ENCODE measurements around the gene ANKEF1. TPM values are rescaled to one million over a fixed set of nuclear protein-coding genes. Genes with fewer than 3 reads are reported as not detected.
"Not testable (repeated sequence)": the region's sequence is repeated elsewhere in the genome, so short reads cannot be mapped to it uniquely, and the experiment has no call there.

Gene ANKEF1
- total RNA-seq, 2 experiments from 2014 or later: 1.1 to 6.4 TPM

DNA sequence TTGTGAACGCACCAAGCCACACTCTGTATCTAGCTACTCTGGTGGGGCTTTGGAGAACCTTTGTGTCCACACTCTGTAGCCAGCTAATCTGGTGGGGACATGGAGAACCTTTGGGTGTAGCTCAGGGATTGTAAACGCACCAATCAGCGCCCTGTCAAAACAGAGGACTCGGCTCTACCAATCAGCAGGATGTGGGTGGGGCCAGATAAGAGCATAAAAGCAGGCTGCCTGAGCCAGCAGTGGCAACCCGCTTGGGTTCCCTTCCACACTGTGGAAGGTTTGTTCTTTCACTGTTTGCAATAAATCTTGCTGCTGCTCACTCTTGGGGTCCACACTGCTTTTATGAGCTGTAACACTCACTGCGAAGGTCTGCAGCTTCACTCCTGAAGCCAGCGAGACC, 2.5 kb upstream of the ANKEF1 start:
- intact Hi-C loops (cut with micrococcal nuclease; ENCODE audit: unreplicated experiment): loop anchor here (5.0 to 10.0 kb wide), 2 partner anchors 403 to 640 kb away; partner anchors contain the start of genes JAG1, MKKS and SLX4IP
- H3K9me3 ChIP-seq (ENCODE audit: low read length); H3K36me3 ChIP-seq (ENCODE audit: insufficient read depth, low read length); H4K20me1 ChIP-seq (ENCODE audit: insufficient read depth, low read length); H3K9me2 ChIP-seq (ENCODE audit: insufficient read depth, low read length); BruUV-seq (replicated peaks); CTCF ChIA-PET (ENCODE audit: unreplicated experiment); H3K4me2 ChIP-seq (ENCODE audit: low read length); H2AFZ ChIP-seq (ENCODE audit: low read length); H3K79me2 ChIP-seq (ENCODE audit: insufficient read depth, low read depth, low read length); H3K27ac ChIP-seq (ENCODE audit: low read depth, low read length, poor library complexity, severe bottlenecking); DNase-seq (ENCODE audit: low spot score); H3K4me3 ChIP-seq (ENCODE audit: low read depth, low read length, poor library complexity, severe bottlenecking); H3K4me1 ChIP-seq (ENCODE audit: insufficient read depth, low read length, poor library complexity, severe bottlenecking): not testable (repeated sequence)
- POLR2A ChIA-PET: interaction anchor here (0.6 kb wide), 1 partner anchor 258 kb away, joined by 3 read pairs; no protein-coding TSS in a partner anchor

DNA sequence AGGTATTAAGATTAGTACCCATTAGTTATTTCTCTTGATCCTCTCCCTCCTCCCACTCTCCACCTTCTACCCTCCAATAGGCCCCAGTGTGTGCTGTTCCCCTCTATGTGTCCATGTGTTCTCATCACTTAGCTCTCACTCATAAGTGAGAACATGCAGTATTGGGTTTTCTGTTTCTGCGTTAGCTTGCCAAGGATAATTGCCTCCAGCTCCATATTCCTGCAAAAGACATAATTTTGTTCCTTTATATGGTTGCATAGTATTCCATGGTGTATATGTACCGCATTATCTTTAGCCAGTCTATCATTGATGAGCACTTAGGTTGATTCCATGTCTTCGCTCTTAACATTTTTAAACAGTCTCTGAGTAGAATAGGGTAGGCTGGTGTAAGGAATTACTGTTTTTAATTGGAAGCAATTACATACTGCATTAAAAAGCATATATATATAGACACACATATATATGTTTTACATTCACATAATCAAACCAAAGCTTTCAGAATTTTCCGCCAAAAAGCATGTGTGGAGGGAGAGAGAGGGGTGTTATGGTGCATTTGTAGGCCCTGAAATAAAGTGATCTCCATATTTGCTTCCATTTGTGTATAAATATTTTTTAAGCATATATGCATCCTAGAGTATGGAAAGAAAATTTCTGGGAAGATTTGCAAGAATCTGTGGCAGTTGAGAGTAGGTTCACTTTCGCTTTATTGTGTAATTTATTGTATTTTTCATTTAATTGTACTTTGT, 709 bp upstream of the ANKEF1 start:
- H2AFZ ChIP-seq (ENCODE audit: low read length): no peak overlapping the region
- peak overlapping the region; percentile 27; the same call in 1 of the 2 replicates for H3K4me2 ChIP-seq (ENCODE audit: low read length)
- H3K9me2 ChIP-seq (ENCODE audit: insufficient read depth, low read length): no peaks in the 10 kb centered on the region
- no peak overlapping the region for H3K4me3 ChIP-seq (ENCODE audit: low read depth, low read length, poor library complexity, severe bottlenecking)
- intact Hi-C loops (cut with micrococcal nuclease; ENCODE audit: unreplicated experiment): loop anchor here (2.0 to 10.0 kb wide), 4 partner anchors 27 to 638 kb away; partner anchors contain the start of genes JAG1, MKKS and SLX4IP
- no peaks in the 10 kb centered on the region for H3K4me1 ChIP-seq (ENCODE audit: insufficient read depth, low read length, poor library complexity, severe bottlenecking)
- POLR2A ChIA-PET: interaction anchor here (0.6 to 1.7 kb wide), 2 partner anchors 22 to 704 kb away, joined by 3 to 7 read pairs; no protein-coding TSS in a partner anchor
- TF ChIP-seq, protein P1, sequence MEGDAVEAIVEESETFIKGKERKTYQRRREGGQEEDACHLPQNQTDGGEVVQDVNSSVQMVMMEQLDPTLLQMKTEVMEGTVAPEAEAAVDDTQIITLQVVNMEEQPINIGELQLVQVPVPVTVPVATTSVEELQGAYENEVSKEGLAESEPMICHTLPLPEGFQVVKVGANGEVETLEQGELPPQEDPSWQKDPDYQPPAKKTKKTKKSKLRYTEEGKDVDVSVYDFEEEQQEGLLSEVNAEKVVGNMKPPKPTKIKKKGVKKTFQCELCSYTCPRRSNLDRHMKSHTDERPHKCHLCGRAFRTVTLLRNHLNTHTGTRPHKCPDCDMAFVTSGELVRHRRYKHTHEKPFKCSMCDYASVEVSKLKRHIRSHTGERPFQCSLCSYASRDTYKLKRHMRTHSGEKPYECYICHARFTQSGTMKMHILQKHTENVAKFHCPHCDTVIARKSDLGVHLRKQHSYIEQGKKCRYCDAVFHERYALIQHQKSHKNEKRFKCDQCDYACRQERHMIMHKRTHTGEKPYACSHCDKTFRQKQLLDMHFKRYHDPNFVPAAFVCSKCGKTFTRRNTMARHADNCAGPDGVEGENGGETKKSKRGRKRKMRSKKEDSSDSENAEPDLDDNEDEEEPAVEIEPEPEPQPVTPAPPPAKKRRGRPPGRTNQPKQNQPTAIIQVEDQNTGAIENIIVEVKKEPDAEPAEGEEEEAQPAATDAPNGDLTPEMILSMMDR (conservative IDR thresholded peaks at IDR 0.05; ENCODE audit: low read length): no peak
- TF ChIP-seq EZH2phosphoT487 (IDR thresholded peaks at IDR 0.05; ENCODE audit: borderline replicate concordance, low read depth, low read length): no peak
- no peak overlapping the region for H3K27ac ChIP-seq (ENCODE audit: low read depth, low read length, poor library complexity, severe bottlenecking)
- H4K20me1 ChIP-seq (ENCODE audit: insufficient read depth, low read length): no peaks in the 10 kb centered on the region
- CTCF ChIA-PET (ENCODE audit: unreplicated experiment): no interaction called here
- no peaks in the 10 kb centered on the region for H3K9me3 ChIP-seq (ENCODE audit: low read length)
- H3K36me3 ChIP-seq (ENCODE audit: insufficient read depth, low read length): no peaks in the 10 kb centered on the region
- no TSS peak for BruUV-seq (replicated peaks)
- H3K79me2 ChIP-seq (ENCODE audit: insufficient read depth, low read depth, low read length): no peaks in the 10 kb centered on the region
- DNase-seq (ENCODE audit: low spot score): no peak

DNA sequence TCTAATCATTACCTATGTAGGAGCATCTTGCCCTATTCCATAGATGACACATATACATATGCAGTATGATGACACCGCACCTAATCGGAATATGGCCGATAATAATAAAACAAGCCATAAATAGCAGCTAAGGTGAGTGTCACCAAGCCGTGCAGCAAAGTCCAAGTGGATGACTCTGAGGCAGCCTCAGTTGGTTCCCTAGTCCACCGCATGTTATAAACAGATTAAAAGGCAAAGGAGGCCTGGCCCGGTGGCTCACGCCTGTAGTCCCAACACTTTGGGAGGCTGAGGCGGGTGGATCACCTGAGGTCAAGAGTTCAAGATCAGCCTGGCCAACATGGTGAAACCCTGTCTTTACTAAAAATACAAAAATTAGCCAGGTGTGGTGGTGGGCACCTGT, 1.5 kb downstream of the ANKEF1 start:
- H3K4me1 ChIP-seq (ENCODE audit: insufficient read depth, low read length, poor library complexity, severe bottlenecking); H2AFZ ChIP-seq (ENCODE audit: low read length); BruUV-seq (replicated peaks); CTCF ChIA-PET (ENCODE audit: unreplicated experiment); H3K36me3 ChIP-seq (ENCODE audit: insufficient read depth, low read length); H3K9me3 ChIP-seq (ENCODE audit: low read length); H3K4me3 ChIP-seq (ENCODE audit: low read depth, low read length, poor library complexity, severe bottlenecking); POLR2A ChIA-PET; H3K9me2 ChIP-seq (ENCODE audit: insufficient read depth, low read length); H3K79me2 ChIP-seq (ENCODE audit: insufficient read depth, low read depth, low read length); DNase-seq (ENCODE audit: low spot score); H4K20me1 ChIP-seq (ENCODE audit: insufficient read depth, low read length); H3K4me2 ChIP-seq (ENCODE audit: low read length); H3K27ac ChIP-seq (ENCODE audit: low read depth, low read length, poor library complexity, severe bottlenecking): not testable (repeated sequence)
- intact Hi-C loops (cut with micrococcal nuclease; ENCODE audit: unreplicated experiment): loop anchor here (10.0 kb wide), 1 partner anchor 398 kb away; the partner anchor contains the start of genes MKKS and SLX4IP
